ENCODE data around the gene SLC22A3.

DNA sequence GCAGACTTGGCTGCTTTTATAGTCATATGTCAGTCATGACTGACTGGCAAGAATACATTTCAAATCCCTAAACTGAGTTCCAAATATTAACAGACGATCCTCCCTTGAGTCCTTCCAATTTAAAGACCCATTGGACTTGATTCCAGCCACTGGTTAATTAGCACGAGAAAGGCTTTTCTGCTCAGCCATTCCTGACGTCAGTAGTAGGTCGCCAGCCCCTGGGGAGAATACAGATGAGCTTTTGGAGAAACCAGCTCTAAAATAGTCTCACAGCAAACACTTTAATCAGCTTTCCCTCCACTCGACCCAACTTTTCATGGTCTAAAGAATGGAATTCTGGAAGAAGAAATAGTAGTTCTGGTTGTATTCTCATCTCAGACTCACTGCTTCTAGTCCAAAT, 91.6 kb downstream of the SLC22A3 start:
- TF ChIP-seq, protein P1, sequence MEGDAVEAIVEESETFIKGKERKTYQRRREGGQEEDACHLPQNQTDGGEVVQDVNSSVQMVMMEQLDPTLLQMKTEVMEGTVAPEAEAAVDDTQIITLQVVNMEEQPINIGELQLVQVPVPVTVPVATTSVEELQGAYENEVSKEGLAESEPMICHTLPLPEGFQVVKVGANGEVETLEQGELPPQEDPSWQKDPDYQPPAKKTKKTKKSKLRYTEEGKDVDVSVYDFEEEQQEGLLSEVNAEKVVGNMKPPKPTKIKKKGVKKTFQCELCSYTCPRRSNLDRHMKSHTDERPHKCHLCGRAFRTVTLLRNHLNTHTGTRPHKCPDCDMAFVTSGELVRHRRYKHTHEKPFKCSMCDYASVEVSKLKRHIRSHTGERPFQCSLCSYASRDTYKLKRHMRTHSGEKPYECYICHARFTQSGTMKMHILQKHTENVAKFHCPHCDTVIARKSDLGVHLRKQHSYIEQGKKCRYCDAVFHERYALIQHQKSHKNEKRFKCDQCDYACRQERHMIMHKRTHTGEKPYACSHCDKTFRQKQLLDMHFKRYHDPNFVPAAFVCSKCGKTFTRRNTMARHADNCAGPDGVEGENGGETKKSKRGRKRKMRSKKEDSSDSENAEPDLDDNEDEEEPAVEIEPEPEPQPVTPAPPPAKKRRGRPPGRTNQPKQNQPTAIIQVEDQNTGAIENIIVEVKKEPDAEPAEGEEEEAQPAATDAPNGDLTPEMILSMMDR (IDR thresholded peaks at IDR 0.05), result no peak
- TF ChIP-seq POLR2A (IDR thresholded peaks at IDR 0.05), result no peak
